ENCODE measurements around the gene RAPGEF5. TPM values are rescaled to one million over a fixed set of nuclear protein-coding genes. Genes with fewer than 3 reads are reported as not detected.

Gene RAPGEF5
- total RNA-seq, 1 donor from 2014 or later: 43.9 TPM

- no peak for DNase-seq
Observed at GRCh38 chr7:22150221-22150620, 206.7 kb downstream of the RAPGEF5 start.

- DNase-seq: no peak
Observed at GRCh38 chr7:22147868-22148267, 209.1 kb downstream of the RAPGEF5 start.

GRCh38 chr7:22146961-22147512 lies 209.9 kb downstream of the RAPGEF5 start:
- no peak for DNase-seq

- DNase-seq: no peak
Observed at GRCh38 chr7:22144950-22145349, 212.0 kb downstream of the RAPGEF5 start.

- no peak for DNase-seq
Observed at GRCh38 chr7:22143491-22143890, 213.5 kb downstream of the RAPGEF5 start.

GRCh38 chr7:22142572-22142971 lies 214.4 kb downstream of the RAPGEF5 start:
- no peak for DNase-seq

- no peak for DNase-seq
Observed at GRCh38 chr7:22141355-22141754, 215.6 kb downstream of the RAPGEF5 start.

GRCh38 chr7:22140578-22140977 lies 216.4 kb downstream of the RAPGEF5 start:
- no peak for DNase-seq

GRCh38 chr7:22138886-22139285 lies 218.1 kb downstream of the RAPGEF5 start:
- no peak for DNase-seq

- DNase-seq: no peak
Observed at GRCh38 chr7:22138106-22138505, 218.8 kb downstream of the RAPGEF5 start.

GRCh38 chr7:22137466-22137865 lies 219.5 kb downstream of the RAPGEF5 start:
- DNase-seq: no peak

GRCh38 chr7:22137026-22137425 lies 219.9 kb downstream of the RAPGEF5 start:
- DNase-seq: no peak

GRCh38 chr7:22129819-22130580 lies 227.0 kb downstream of the RAPGEF5 start:
- DNase-seq: no peak

GRCh38 chr7:22129166-22129565 lies 227.8 kb downstream of the RAPGEF5 start:
- no peak for DNase-seq

GRCh38 chr7:22128528-22128920 lies 228.4 kb downstream of the RAPGEF5 start:
- no peak for DNase-seq

- no peak for DNase-seq
Observed at GRCh38 chr7:22127835-22128527, 229.0 kb downstream of the RAPGEF5 start.

- DNase-seq: no peak
Observed at GRCh38 chr7:22125436-22125835, 231.5 kb downstream of the RAPGEF5 start.

GRCh38 chr7:22124941-22125340 lies 232.0 kb downstream of the RAPGEF5 start:
- DNase-seq: no peak

GRCh38 chr7:22123139-22123538 lies 233.8 kb downstream of the RAPGEF5 start:
- no peak for DNase-seq

GRCh38 chr7:22121702-22122474 lies 235.1 kb downstream of the RAPGEF5 start:
- no peak for DNase-seq

GRCh38 chr7:22120391-22121053 lies 236.4 kb downstream of the RAPGEF5 start:
- DNase-seq: no peak

GRCh38 chr7:22117222-22117621 lies 239.7 kb downstream of the RAPGEF5 start:
- DNase-seq: no peak

Measured in skin of body (tissue), 2 donors.